ENCODE measurements around the gene STRBP.

GRCh38 chr9:123081824-123082223 lies 186.6 kb downstream of the STRBP start:
- no peak for TF ChIP-seq SIN3A (IDR thresholded peaks at IDR 0.05; ENCODE audit: borderline replicate concordance, insufficient read depth, low read length)
- TF ChIP-seq REST (IDR thresholded peaks at IDR 0.05; ENCODE audit: insufficient read depth in 1 of 2, low read depth in 2 of 2, low read length in 2 of 2): no peak
- TF ChIP-seq POLR2AphosphoS5 (IDR thresholded peaks at IDR 0.05; ENCODE audit: low read depth, low read length): no peak
- no peak for TF ChIP-seq FOXP2 (optimal IDR thresholded peaks at IDR 0.05; ENCODE audit: borderline replicate concordance, extremely low read depth, extremely low read length, insufficient read depth)

Measured in PFSK-1 (cell line).